Ectodermal cell (in vitro differentiated cells): Measurements from ENCODE around the gene ACTR10.

Experiments
- H3K27ac ChIP-seq: 2 replicates; pipeline ENCODE4 v1.7.0; 2013; ENCODE audit warnings: mild to moderate bottlenecking, low read depth, low read length; ENCODE audit not compliant: insufficient read depth, poor library complexity, severe bottlenecking
- H3K27me3 ChIP-seq: 2 replicates; pipeline ENCODE4 v1.7.0; 2013; ENCODE audit warnings: mild to moderate bottlenecking, low read length; ENCODE audit not compliant: insufficient read depth, control insufficient read depth, poor library complexity, severe bottlenecking
- H3K36me3 ChIP-seq: one replicate; pipeline ENCODE4 v1.7.0; 2013; ENCODE audit warnings: low read length; ENCODE audit not compliant: control insufficient read depth, insufficient read depth
- H3K4me1 ChIP-seq: one replicate; pipeline ENCODE4 v1.7.0; 2013; ENCODE audit warnings: low read length; ENCODE audit not compliant: control insufficient read depth, insufficient read depth
- H3K4me3 ChIP-seq: 2 replicates; pipeline ENCODE4 v1.7.0; 2013; ENCODE audit warnings: low read depth, low read length, control low read depth; ENCODE audit not compliant: insufficient read depth
- H3K9me3 ChIP-seq: 2 replicates; pipeline ENCODE4 v1.7.0; 2013; ENCODE audit warnings: mild to moderate bottlenecking, low read length, moderate library complexity; ENCODE audit not compliant: control insufficient read depth
- WGBS, 2 experiments: methylation state at CpG; one replicate each; pipeline ENCODE4 v1.1.7; 2013; ENCODE audit warnings: missing lambda C conversion rate in 2 of 2; 5-methylcytosine and 5-hydroxymethylcytosine counted together

ACTR10 gene

DNA sequence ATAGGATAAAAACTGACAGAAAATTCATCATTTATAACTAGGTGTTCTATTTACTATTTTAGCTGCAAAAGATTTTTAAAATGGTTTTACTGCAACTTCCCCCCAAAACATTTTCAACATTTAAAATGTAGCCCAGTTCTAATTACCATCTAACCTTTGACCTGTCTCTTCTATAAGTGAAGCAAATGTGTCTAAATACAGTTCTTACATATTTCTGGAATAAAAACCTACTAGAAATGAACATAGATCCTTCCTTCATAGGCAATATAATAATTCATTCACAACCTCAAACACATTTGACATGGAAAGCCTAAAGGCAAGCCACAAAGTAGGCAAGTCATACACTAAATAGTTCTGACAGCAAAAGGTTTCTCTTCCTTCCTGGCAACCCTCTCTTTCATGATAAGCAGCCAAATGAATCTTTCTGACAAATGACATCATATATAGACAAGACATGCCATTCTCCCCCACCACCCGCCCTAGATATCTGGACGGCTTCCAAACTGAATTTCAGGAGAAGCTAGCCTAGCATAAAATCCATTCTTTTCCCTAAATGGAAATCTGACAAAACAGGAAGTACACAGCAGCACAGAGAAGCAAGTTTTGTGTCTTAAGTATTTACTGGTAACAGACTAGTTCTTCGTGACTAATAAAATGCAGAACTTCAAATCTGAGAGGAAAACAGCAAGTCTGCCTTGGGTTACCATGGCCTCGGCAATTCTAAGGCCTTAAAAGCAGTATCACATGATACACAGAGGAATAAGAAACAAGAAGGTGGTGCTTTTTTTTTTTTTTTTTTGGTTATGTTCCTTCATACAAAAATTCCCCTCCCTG is 81.2 kb downstream of the ACTR10 start:
- Histone ChIP-seq H3K36me3 (peaks cover 32% of the 10 kb centered on the region), H3K4me3 (no peak overlapping the region), H3K9me3 (no peaks in the 10 kb centered on the region), H3K27ac (no peak overlapping the region), H3K27me3 (no peaks in the 10 kb centered on the region), H3K4me1 (no peaks in the 10 kb centered on the region)
- 94 to 97% methylated on average over 4 of the region's 4 CpGs for WGBS, 2 experiments

DNA sequence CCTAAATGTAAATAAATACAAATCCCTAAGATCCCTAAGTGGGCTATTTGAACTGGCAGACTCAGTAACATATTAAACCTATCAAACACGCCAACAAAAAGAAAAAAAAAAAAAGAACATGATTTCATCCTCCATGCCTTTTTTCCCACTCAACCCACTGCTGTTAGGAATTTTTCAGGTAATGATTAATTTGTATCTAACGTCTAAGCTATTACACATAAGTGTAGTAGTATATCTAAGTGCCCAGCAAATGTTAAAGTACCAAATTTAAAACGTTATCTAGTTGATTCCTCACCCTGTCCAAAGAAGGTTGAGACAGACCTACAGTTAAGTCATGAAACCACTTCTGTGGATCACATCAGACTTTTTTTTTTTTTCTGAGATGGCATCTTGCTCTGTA is 82.0 kb downstream of the ACTR10 start:
- 96 to 97% methylated on average over 2 to 3 of the region's 3 CpGs for WGBS, 2 experiments
- Histone ChIP-seq H3K27me3 (no peaks in the 10 kb centered on the region), H3K4me1 (no peaks in the 10 kb centered on the region), H3K9me3 (no peaks in the 10 kb centered on the region), H3K36me3 (peaks cover 34% of the 10 kb centered on the region), H3K4me3 (no peak overlapping the region), H3K27ac (no peak overlapping the region)

DNA sequence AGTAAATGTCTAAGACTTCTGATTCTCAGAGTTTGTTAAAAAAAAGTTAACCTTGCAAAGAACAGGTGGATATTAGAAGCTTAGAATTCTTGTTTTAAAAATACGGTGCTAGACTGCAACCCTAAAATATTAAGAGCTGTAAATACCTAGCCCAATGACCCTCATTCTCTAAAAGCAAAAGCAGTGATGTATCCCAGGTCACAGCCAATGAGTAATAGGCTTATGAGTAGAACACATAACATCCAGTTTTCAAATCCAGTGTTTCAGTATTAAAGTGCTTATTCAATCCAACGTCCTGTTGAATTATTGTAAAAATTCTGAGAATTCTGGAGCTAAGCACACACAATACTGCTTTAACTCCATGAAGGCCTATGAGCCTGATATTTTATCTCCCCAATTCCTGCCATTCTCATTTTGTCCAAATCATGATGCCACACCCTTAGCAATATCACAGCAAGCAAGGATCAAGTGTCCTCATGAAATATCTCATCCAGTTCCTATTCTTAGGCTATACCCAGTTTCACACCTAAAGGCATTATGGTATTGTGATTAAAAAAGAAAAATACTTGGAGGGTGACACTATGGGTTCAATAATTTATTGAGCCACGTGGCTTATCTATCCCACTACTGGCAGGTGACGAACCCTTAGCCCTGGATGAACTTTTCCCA is 83.1 kb downstream of the ACTR10 start:
- H3K36me3 ChIP-seq = peaks cover 28% of the 10 kb centered on the region

DNA sequence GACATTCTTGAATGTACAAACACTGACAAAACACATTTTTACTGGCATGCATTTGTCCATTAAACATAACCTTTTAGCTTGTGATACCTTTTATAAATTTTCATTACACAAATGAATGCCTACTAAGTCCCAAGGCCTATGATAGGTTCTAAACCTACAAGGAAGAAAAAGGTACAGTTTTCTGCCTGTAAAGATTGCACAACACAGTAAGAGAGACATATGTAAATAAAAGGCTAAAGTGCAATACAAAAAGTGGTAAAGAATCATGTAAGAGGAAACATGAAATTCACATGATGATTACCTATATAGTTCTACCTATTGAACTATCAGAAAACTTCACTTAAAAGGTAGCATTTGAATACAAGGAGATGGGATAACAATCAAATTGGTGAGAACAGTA is 83.8 kb downstream of the ACTR10 start:
- Histone ChIP-seq H3K27me3 (no peaks in the 10 kb centered on the region), H3K9me3 (no peaks in the 10 kb centered on the region), H3K36me3 (peaks cover 27% of the 10 kb centered on the region)

More for the DNA sequence above, 83.1 kb downstream of the ACTR10 start:
- Histone ChIP-seq H3K9me3 (no peaks in the 10 kb centered on the region), H3K4me1 (no peaks in the 10 kb centered on the region), H3K4me3 (no peak overlapping the region), H3K27ac (no peak overlapping the region), H3K27me3 (no peaks in the 10 kb centered on the region)
- WGBS, 2 experiments = 96% methylated on average over 4 of the region's 4 CpGs

DNA sequence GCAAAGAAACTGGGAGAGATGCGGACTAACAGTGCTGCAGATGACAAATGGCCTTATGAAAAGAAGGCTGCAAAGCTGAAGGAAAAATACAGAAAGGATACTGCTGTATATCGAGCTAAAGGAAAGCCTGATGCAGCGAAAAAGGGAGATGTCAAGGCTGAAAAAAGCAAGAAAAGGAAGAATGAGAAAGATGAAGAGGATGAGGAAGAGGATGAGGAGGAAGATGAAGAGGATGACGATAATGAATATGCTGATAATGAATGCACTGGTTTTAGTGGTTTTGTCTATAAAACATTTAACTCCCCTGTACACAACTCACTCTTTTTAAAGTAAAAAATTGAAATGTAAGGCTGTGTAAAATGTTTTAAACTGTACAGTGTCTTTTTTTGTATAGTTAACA is 85.2 kb downstream of the ACTR10 start:
- peaks cover 29% of the 10 kb centered on the region for H3K36me3 ChIP-seq
- no peak overlapping the region for H3K27ac ChIP-seq
- no peak overlapping the region for H3K4me3 ChIP-seq
- H3K9me3 ChIP-seq = no peaks in the 10 kb centered on the region
- 96 to 97% methylated on average over 4 of the region's 4 CpGs for WGBS, 2 experiments
- H3K4me1 ChIP-seq = no peaks in the 10 kb centered on the region
- H3K27me3 ChIP-seq = no peaks in the 10 kb centered on the region

More for the DNA sequence above, 83.8 kb downstream of the ACTR10 start:
- H3K27ac ChIP-seq = no peak overlapping the region
- H3K4me3 ChIP-seq = no peak overlapping the region
- no peaks in the 10 kb centered on the region for H3K4me1 ChIP-seq
